CD4-positive, alpha-beta T cell (primary cell): ENCODE measurements around the gene CRYBG1. TPM values are rescaled to one million over a fixed set of nuclear protein-coding genes. Genes with fewer than 3 reads are reported as not detected.

Experiments
- ATAC-seq: fragments of 200-7000 bp; cut with Tn5 transposase; one replicate; pipeline ENCODE4 v1.10.0; 2022; ENCODE audit warnings: mild to moderate bottlenecking; ENCODE audit not compliant: poor library complexity
- CTCF ChIA-PET: fragments of 350-600 bp; sonication (Branson Sonifier 250); formaldehyde crosslinking; loops from one replicate; lab custom pipeline; 2021; ENCODE audit warnings: antibody characterized with exemption, inconsistent platforms; lab: Charles Lee
- POLR2A ChIA-PET: fragments of 350-600 bp; sonication (Branson Sonifier 250); formaldehyde crosslinking; loops from one replicate; lab custom pipeline; 2021; ENCODE audit warnings: antibody characterized with exemption, inconsistent platforms; lab: Charles Lee
- DNase-seq, 14 experiments: peaks; one replicate each; pipeline ENCODE4 v3.0.0-alpha.2; 2013 to 2020; ENCODE audit warnings: mixed read lengths in 2 of 14
- H3K27ac ChIP-seq, 2 donors: one replicate each; pipeline versions ENCODE4 v1.5.1 to v1.7.0; 2013; ENCODE audit warnings: low read length in 2 of 2, low read depth in 1 of 2, mild to moderate bottlenecking in 1 of 2
- H3K27me3 ChIP-seq, 2 experiments: 1 replicate in 1 of 2; 2 replicates in 1 of 2; pipeline versions ENCODE4 v1.6.1 to v1.7.0; 2013; ENCODE audit warnings: low read length in 2 of 2, control low read depth in 1 of 2, mild to moderate bottlenecking in 1 of 2, moderate library complexity in 1 of 2; ENCODE audit not compliant: insufficient read depth in 2 of 2, control insufficient read depth in 1 of 2
- H3K36me3 ChIP-seq: one replicate; pipeline ENCODE4 v1.6.1; 2013; ENCODE audit warnings: low read length, control low read depth; ENCODE audit not compliant: insufficient read depth
- H3K4me1 ChIP-seq: one replicate; pipeline ENCODE4 v1.6.1; 2013; ENCODE audit warnings: low read length, control low read depth; ENCODE audit not compliant: insufficient read depth
- H3K4me3 ChIP-seq: one replicate; pipeline ENCODE4 v1.5.1; 2013; ENCODE audit warnings: mild to moderate bottlenecking, low read length, moderate library complexity
- H3K9me3 ChIP-seq, 2 experiments: 1 replicate in 1 of 2; 2 replicates in 1 of 2; pipeline versions ENCODE4 v1.6.1 to v1.7.0; 2013; ENCODE audit warnings: low read length in 2 of 2, mild to moderate bottlenecking in 2 of 2, control low read depth in 1 of 2, moderate library complexity in 1 of 2; ENCODE audit not compliant: control insufficient read depth in 1 of 2, insufficient read depth in 1 of 2
- H3K27ac Mint-ChIP-seq: one replicate; pipeline ENCODE4 v1.8.0; 2020; ENCODE audit warnings: mixed read lengths
- H3K27me3 Mint-ChIP-seq: one replicate; pipeline ENCODE4 v1.8.0; 2021; ENCODE audit warnings: mixed read lengths
- H3K36me3 Mint-ChIP-seq: one replicate; pipeline ENCODE4 v1.8.0; 2021; ENCODE audit warnings: low read depth, mixed read lengths
- H3K4me1 Mint-ChIP-seq: one replicate; pipeline ENCODE4 v1.8.0; 2021; ENCODE audit warnings: low read depth, mixed read lengths
- H3K4me3 Mint-ChIP-seq: one replicate; pipeline ENCODE4 v1.8.0; 2020; ENCODE audit warnings: mild to moderate bottlenecking, mixed read lengths
- H3K9me3 Mint-ChIP-seq: one replicate; pipeline ENCODE4 v1.8.0; 2020; ENCODE audit warnings: mixed read lengths
- intact Hi-C, 2 experiments: fragments of 100-400 bp; cut with DNase I in 1 of 2; cut with micrococcal nuclease in 1 of 2; formaldehyde crosslinking; loops; one replicate each; pipeline versions ENCODE4 v1.15.1 to v1.9.0; 2023 to 2025; cut with DNase I, micrococcal nuclease
- total RNA-seq, 174 experiments: library from RNA in 2 of 174; stranded (reverse) in 2 of 174; gene quantifications; one replicate each; pipeline ENCODE4 v1.2.3 and lab custom pipeline; 2021 to 2026
- TF ChIP-seq, protein P1 (sequence below): fragments of 200-600 bp; IDR thresholded peaks from one replicate; pipeline ENCODE4 v1.8.0; 2022; ENCODE audit warnings: antibody characterized with exemption, mild to moderate bottlenecking

CRYBG1 gene
- total RNA-seq, 2 experiments from 2014 or later, result 58.5 to 59.4 TPM

- H3K36me3 Mint-ChIP-seq, result no peaks in the 10 kb centered on the region
Observed at GRCh38 chr6:106334646-106335448, 25.7 kb upstream of the CRYBG1 start.

DNA sequence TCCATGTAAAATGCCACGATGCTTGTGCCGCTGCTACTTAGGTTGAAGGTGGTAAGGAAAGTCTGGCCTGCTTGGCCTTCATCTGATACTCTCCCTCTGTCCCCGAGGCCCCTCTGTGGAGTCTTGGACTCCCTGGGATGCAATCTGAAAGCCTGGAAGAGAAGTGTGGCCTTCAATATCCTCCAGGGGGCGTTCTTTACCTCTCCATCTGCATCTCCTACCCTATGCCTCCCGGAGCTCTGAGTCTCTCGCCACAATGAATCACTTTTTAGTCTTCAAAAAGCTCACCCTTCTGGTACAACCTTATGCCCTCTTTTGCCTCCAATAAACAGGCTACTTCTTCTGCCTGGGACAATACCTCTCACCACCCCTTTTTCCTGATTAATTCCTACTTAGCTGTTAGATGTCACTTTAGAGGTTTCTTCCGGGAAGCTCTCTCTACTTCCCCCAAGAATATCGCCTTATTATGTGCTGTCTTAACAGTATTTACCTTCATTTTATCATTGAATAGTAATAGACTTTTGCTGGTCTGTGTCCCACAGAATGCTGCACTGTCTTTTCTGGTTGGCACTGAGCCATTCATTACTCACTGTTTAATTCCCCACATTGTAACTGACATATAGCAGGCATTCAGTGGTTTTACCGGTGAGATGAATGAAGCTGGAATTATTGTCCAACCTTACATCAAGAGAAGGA, 21.0 kb upstream of the CRYBG1 start:
- intact Hi-C loops, result loop anchor here (1.0 to 5.0 kb wide), 4 partner anchors 103 to 773 kb away; no protein-coding TSS in a partner anchor
- no peaks in the 10 kb centered on the region for H3K4me1 Mint-ChIP-seq
- Histone ChIP-seq H3K36me3 (no peaks in the 10 kb centered on the region), H3K27me3 (peaks cover 5 to 8% of the 10 kb centered on the region in 2 experiments), H3K9me3 (no peaks in the 10 kb centered on the region), H3K27ac (no peak overlapping the region), H3K4me1 (peaks cover 3% of the 10 kb centered on the region), H3K4me3 (no peak overlapping the region)
- DNase-seq, result peak in 12 of 14 experiments; percentile 4 to 74 (median 32)
- TF ChIP-seq, protein P1, sequence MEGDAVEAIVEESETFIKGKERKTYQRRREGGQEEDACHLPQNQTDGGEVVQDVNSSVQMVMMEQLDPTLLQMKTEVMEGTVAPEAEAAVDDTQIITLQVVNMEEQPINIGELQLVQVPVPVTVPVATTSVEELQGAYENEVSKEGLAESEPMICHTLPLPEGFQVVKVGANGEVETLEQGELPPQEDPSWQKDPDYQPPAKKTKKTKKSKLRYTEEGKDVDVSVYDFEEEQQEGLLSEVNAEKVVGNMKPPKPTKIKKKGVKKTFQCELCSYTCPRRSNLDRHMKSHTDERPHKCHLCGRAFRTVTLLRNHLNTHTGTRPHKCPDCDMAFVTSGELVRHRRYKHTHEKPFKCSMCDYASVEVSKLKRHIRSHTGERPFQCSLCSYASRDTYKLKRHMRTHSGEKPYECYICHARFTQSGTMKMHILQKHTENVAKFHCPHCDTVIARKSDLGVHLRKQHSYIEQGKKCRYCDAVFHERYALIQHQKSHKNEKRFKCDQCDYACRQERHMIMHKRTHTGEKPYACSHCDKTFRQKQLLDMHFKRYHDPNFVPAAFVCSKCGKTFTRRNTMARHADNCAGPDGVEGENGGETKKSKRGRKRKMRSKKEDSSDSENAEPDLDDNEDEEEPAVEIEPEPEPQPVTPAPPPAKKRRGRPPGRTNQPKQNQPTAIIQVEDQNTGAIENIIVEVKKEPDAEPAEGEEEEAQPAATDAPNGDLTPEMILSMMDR, result peak; percentile 73
- H3K9me3 Mint-ChIP-seq, result no peaks in the 10 kb centered on the region
- POLR2A ChIA-PET, result no interaction called here
- H3K4me3 Mint-ChIP-seq, result no peak overlapping the region
- H3K27ac Mint-ChIP-seq, result no peak overlapping the region
- ATAC-seq, result peak; percentile 80
- no peaks in the 10 kb centered on the region for H3K36me3 Mint-ChIP-seq
- H3K27me3 Mint-ChIP-seq, result peaks cover 52% of the 10 kb centered on the region
- CTCF ChIA-PET, result interaction anchor here (0.6 to 2.5 kb wide), 17 partner anchors 8 to 908 kb away, joined by 3 to 13 read pairs (median 4); partner anchors contain the start of genes ATG5 and CRYBG1

More at GRCh38 chr6:106334646-106335448, 25.7 kb upstream of the CRYBG1 start:
- peaks cover 0 to 9% of the 10 kb centered on the region in 2 experiments for H3K27me3 ChIP-seq
- ChIA-PET CTCF (interaction anchor here (0.6 to 2.1 kb wide), 10 partner anchors 9 to 932 kb away, joined by 3 to 10 read pairs (median 4); partner anchors contain the start of genes ATG5, CRYBG1 and PREP), POLR2A (interaction anchor here (0.7 to 1.8 kb wide), 3 partner anchors 9 to 851 kb away, joined by 3 to 16 read pairs (median 4); partner anchors contain the start of gene ATG5)
- Mint-ChIP-seq H3K9me3 (no peaks in the 10 kb centered on the region), H3K27me3 (peaks cover 53% of the 10 kb centered on the region), H3K27ac (no peak overlapping the region), H3K4me1 (no peaks in the 10 kb centered on the region), H3K4me3 (no peak overlapping the region)
- H3K4me1 ChIP-seq, result peaks cover 3% of the 10 kb centered on the region
- no peaks in the 10 kb centered on the region for H3K36me3 ChIP-seq
- H3K4me3 ChIP-seq, result no peak overlapping the region
- H3K27ac ChIP-seq, result no peak overlapping the region
- intact Hi-C loops, result loop anchor here (1.0 to 5.0 kb wide), 7 partner anchors 107 to 777 kb away; no protein-coding TSS in a partner anchor
- H3K9me3 ChIP-seq, result no peaks in the 10 kb centered on the region
- ATAC-seq, result peak; percentile 90
- peak; percentile 15 to 82 (median 38) for DNase-seq
- TF ChIP-seq, protein P1, result peak; percentile 70

DNA sequence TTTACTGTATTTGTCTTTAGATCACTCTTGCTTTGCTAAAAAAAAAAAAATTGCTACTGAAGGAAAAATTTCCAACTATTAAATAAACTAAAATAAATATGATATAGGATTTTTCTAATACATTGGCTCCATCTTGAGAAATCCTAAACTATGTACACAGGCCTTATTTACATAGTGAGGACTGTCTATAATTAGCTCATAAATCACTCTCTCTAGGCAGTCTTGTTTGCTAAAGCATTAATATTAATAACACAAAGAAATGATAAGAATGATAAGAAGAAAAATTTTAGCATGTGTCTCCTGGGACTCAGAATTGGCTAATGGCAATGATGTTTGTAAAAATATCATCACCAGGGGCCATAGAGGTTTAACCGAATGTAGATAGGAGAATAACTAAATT, 13.3 kb upstream of the CRYBG1 start:
- H3K27me3 Mint-ChIP-seq, result peaks cover 31% of the 10 kb centered on the region
- Histone ChIP-seq H3K4me1 (no peaks in the 10 kb centered on the region), H3K9me3 (no peaks in the 10 kb centered on the region), H3K27ac (no peak overlapping the region), H3K36me3 (no peaks in the 10 kb centered on the region), H3K4me3 (no peak overlapping the region), H3K27me3 (no peaks in the 10 kb centered on the region)
- no peaks in the 10 kb centered on the region for H3K4me1 Mint-ChIP-seq
- H3K9me3 Mint-ChIP-seq, result no peaks in the 10 kb centered on the region
- no peak overlapping the region for H3K4me3 Mint-ChIP-seq
- H3K36me3 Mint-ChIP-seq, result no peaks in the 10 kb centered on the region
- intact Hi-C loops, result no loop called here
- ATAC-seq (no peak), DNase-seq (no peak)
- H3K27ac Mint-ChIP-seq, result no peak overlapping the region
- ChIA-PET POLR2A (interaction anchor here (1.0 kb wide), 1 partner anchor 31 kb away, joined by 4 read pairs; no protein-coding TSS in a partner anchor), CTCF (interaction anchor here (1.2 to 1.9 kb wide), 3 partner anchors 8 to 219 kb away, joined by 3 to 10 read pairs (median 6); partner anchors contain the start of gene CRYBG1)
- TF ChIP-seq, protein P1, result no peak
